HEK293 (cell line): ENCODE measurements around the gene FAN1.

Source experiments
- CTCF ChIA-PET: fragments of 350-600 bp; formaldehyde crosslinking; extraction: SDS; loops from one replicate; lab custom pipeline; 2021; ENCODE audit warnings: antibody characterized with exemption; lab: Yijun Ruan, JAX
- POLR2A ChIA-PET: fragments of 300-600 bp; formaldehyde crosslinking; extraction: SDS; loops from one replicate; lab custom pipeline; 2020; ENCODE audit warnings: antibody characterized with exemption, inconsistent platforms; lab: Yijun Ruan, JAX
- H3K27ac ChIP-seq: fragments of 200-500 bp; sonication (Bioruptor generic); 2 replicates; pipeline ENCODE4 v1.5.1; 2014; ENCODE audit warnings: low read depth, low read length, control low read depth, inconsistent platforms; ENCODE audit errors: extremely low read depth
- H3K36me3 ChIP-seq, 2 experiments: fragments of 200-500 bp in 1 of 2; sonication (Bioruptor generic) in 1 of 2; 1 replicate in 1 of 2; 2 replicates in 1 of 2; pipeline ENCODE4 v1.5.1; 2014 to 2017; ENCODE audit warnings: inconsistent platforms in 2 of 2, low read length in 2 of 2; ENCODE audit not compliant: control insufficient read depth in 2 of 2, insufficient read depth in 1 of 2
- H3K4me1 ChIP-seq: fragments of 200-500 bp; sonication (Bioruptor generic); 2 replicates; pipeline ENCODE4 v1.5.1; 2014; ENCODE audit warnings: mild to moderate bottlenecking, low read length, inconsistent platforms; ENCODE audit not compliant: control insufficient read depth, insufficient read depth
- H3K4me3 ChIP-seq: 2 replicates; pipeline ENCODE4 v1.5.1; 2011; ENCODE audit warnings: low read depth, mild to moderate bottlenecking, control low read depth, low read length, moderate library complexity
- H3K9me3 ChIP-seq: fragments of 200-500 bp; sonication (Bioruptor generic); 2 replicates; pipeline ENCODE4 v1.5.1; 2014; ENCODE audit warnings: low read depth, low read length, inconsistent platforms; ENCODE audit not compliant: control insufficient read depth, insufficient read depth
- GLI4 ChIP-seq: fragments of 450-650 bp; formaldehyde crosslinking; IDR thresholded peaks from 2 replicates; pipeline ENCODE4 v1.5.1; 2016; ENCODE audit warnings: missing biosample characterization, missing genetic modification characterization
- IKZF3 ChIP-seq: fragments of 450-650 bp; IDR thresholded peaks from 2 replicates; pipeline ENCODE4 v1.5.0; 2018; ENCODE audit warnings: missing biosample characterization, mild to moderate bottlenecking, missing genetic modification characterization, moderate library complexity
- KLF16 ChIP-seq: fragments of 450-650 bp; formaldehyde crosslinking; IDR thresholded peaks from 2 replicates; pipeline ENCODE4 v1.5.1; 2017; ENCODE audit warnings: missing biosample characterization, missing genetic modification characterization
- SALL2 ChIP-seq: fragments of 450-650 bp; formaldehyde crosslinking; IDR thresholded peaks from 2 replicates; pipeline ENCODE4 v1.5.0; 2017; ENCODE audit warnings: missing biosample characterization, mild to moderate bottlenecking, missing genetic modification characterization, borderline replicate concordance
- SCRT2 ChIP-seq: fragments of 450-650 bp; formaldehyde crosslinking; IDR thresholded peaks from 2 replicates; pipeline ENCODE4 v1.5.1; 2016; ENCODE audit warnings: missing biosample characterization, missing genetic modification characterization
- YY1 ChIP-seq: fragments of 450-650 bp; formaldehyde crosslinking; IDR thresholded peaks from 2 replicates; pipeline ENCODE4 v1.5.1; 2018; ENCODE audit warnings: missing biosample characterization, missing genetic modification characterization
- ZBTB7A ChIP-seq: fragments of 450-650 bp; formaldehyde crosslinking; IDR thresholded peaks from 2 replicates; pipeline ENCODE4 v1.5.1; 2016; ENCODE audit warnings: low read depth, missing biosample characterization, missing genetic modification characterization
- ZFHX2 ChIP-seq: fragments of 450-650 bp; formaldehyde crosslinking; conservative IDR thresholded peaks from 2 replicates; pipeline ENCODE4 v1.5.1; 2016; ENCODE audit warnings: missing biosample characterization, missing genetic modification characterization
- ZNF10 ChIP-seq: fragments of 450-650 bp; formaldehyde crosslinking; IDR thresholded peaks from 2 replicates; pipeline ENCODE4 v1.5.1; 2017; ENCODE audit warnings: missing biosample characterization, missing genetic modification characterization
- ZNF26 ChIP-seq: fragments of 450-650 bp; formaldehyde crosslinking; IDR thresholded peaks from 2 replicates; pipeline ENCODE4 v1.5.1; 2016; ENCODE audit warnings: missing biosample characterization, missing genetic modification characterization
- ZNF37A ChIP-seq: fragments of 450-650 bp; IDR thresholded peaks from 2 replicates; pipeline ENCODE4 v1.5.1; 2018; ENCODE audit warnings: missing biosample characterization, missing genetic modification characterization
- ZNF473 ChIP-seq: fragments of 450-650 bp; formaldehyde crosslinking; IDR thresholded peaks from 2 replicates; pipeline ENCODE4 v1.5.1; 2017; ENCODE audit warnings: missing biosample characterization, missing genetic modification characterization
- ZNF544 ChIP-seq: fragments of 450-650 bp; formaldehyde crosslinking; IDR thresholded peaks from 2 replicates; pipeline ENCODE4 v1.5.0; 2017; ENCODE audit warnings: missing biosample characterization, missing genetic modification characterization
- ZNF558 ChIP-seq: fragments of 450-650 bp; formaldehyde crosslinking; IDR thresholded peaks from 2 replicates; pipeline ENCODE4 v1.5.1; 2016; ENCODE audit warnings: missing biosample characterization, missing genetic modification characterization
- ZNF639 ChIP-seq: fragments of 450-650 bp; formaldehyde crosslinking; IDR thresholded peaks from 2 replicates; pipeline ENCODE4 v1.5.1; 2016; ENCODE audit warnings: missing biosample characterization, missing genetic modification characterization
- ZSCAN18 ChIP-seq: fragments of 450-650 bp; formaldehyde crosslinking; IDR thresholded peaks from 2 replicates; pipeline ENCODE4 v1.5.1; 2016; ENCODE audit warnings: missing biosample characterization, missing genetic modification characterization
- ZSCAN30 ChIP-seq: fragments of 450-650 bp; IDR thresholded peaks from 2 replicates; pipeline ENCODE4 v1.5.1; 2018; ENCODE audit warnings: missing biosample characterization, mild to moderate bottlenecking, missing genetic modification characterization, moderate library complexity
- TF ChIP-seq, protein P1 (sequence below): fragments of 450-650 bp; IDR thresholded peaks from 2 replicates; pipeline ENCODE4 v1.5.1; 2018; ENCODE audit warnings: missing biosample characterization, missing genetic modification characterization

The FAN1 gene

DNA sequence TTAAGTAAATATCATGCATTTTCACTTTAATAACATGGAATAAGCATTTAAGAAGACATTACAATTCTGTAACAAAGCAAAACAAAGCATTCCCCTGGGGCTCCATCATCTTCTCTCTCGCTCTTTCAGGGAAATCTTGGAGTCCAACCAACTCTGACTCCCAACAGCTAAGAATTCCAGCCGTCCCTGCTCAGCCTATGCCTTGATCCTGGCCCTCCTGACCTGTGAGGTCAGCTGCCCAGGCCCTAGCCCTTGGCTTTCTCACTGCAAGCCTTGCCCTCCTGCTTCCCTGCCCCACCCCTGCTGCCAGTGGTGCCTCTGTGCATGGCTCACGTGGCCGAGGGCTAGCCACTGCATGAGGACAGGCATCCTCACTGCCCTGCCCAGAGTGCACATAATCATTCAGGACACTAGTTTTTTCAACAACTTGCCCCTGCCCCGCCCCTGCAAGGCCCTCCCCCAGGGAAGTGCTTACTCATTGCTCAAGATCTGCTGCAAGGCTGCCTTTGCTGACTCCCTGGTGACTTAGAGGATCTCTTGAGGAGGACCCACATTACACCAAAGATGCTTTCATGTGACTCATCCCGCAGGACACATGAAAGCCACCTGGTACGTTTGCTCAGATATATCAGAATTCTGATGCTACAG is 50.1 kb downstream of the FAN1 start:
- POLR2A ChIA-PET = no interaction called here

GRCh38 chr15:30954674-30955073 is 51.0 kb downstream of the FAN1 start:
- H3K9me3 ChIP-seq = no peaks in the 10 kb centered on the region
- TF ChIP-seq GLI4 (no peak), ZBTB7A (tag by site-specific recombination) (no peak)
- peaks cover 6 to 62% of the 10 kb centered on the region in 2 experiments; a peak in 2 of 3 replicates for H3K36me3 ChIP-seq
- no peaks in the 10 kb centered on the region for H3K4me1 ChIP-seq
- ChIA-PET POLR2A (no interaction called here), CTCF (no interaction called here)
- H3K27ac ChIP-seq = no peak overlapping the region
- no peak overlapping the region for H3K4me3 ChIP-seq

More for the DNA sequence above, 50.1 kb downstream of the FAN1 start:
- Histone ChIP-seq H3K36me3 (peaks cover 6 to 64% of the 10 kb centered on the region in 2 experiments; a peak in 2 of 3 replicates), H3K9me3 (no peaks in the 10 kb centered on the region), H3K4me1 (no peaks in the 10 kb centered on the region), H3K4me3 (no peak overlapping the region), H3K27ac (no peak overlapping the region)
- TF ChIP-seq YY1 (no peak), SALL2 (no peak), IKZF3 (tag by site-specific recombination) (no peak), ZFHX2 (tag by site-specific recombination) (no peak), ZNF26 (tag by site-specific recombination) (no peak), ZNF10 (tag by site-specific recombination) (no peak), KLF16 (no peak), ZNF473 (no peak), ZSCAN30 (tag by site-specific recombination) (no peak), ZNF544 (tag by site-specific recombination) (no peak), ZSCAN18 (no peak), ZNF558 (tag by site-specific recombination) (no peak), ZNF37A (no peak), SCRT2 (no peak), ZNF639 (no peak)
- TF ChIP-seq, protein P1, sequence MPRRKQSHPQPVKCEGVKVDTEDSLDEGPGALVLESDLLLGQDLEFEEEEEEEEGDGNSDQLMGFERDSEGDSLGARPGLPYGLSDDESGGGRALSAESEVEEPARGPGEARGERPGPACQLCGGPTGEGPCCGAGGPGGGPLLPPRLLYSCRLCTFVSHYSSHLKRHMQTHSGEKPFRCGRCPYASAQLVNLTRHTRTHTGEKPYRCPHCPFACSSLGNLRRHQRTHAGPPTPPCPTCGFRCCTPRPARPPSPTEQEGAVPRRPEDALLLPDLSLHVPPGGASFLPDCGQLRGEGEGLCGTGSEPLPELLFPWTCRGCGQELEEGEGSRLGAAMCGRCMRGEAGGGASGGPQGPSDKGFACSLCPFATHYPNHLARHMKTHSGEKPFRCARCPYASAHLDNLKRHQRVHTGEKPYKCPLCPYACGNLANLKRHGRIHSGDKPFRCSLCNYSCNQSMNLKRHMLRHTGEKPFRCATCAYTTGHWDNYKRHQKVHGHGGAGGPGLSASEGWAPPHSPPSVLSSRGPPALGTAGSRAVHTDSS (tag by site-specific recombination) = no peak
- CTCF ChIA-PET = no interaction called here
